BJ (cell line): ENCODE results near the gene TYRO3. TPM values are rescaled to one million over a fixed set of nuclear protein-coding genes. Genes with fewer than 3 reads are reported as not detected.
A peak's percentile ranks its signal among the peaks of the same experiment; 100 is the strongest.

ENCODE experiments used
- CTCF ChIA-PET: fragments of 350-600 bp; formaldehyde crosslinking; extraction: SDS; loops from one replicate; lab custom pipeline; 2021; ENCODE audit warnings: antibody characterized with exemption, inconsistent platforms; lab: Yijun Ruan, JAX
- POLR2A ChIA-PET: fragments of 300-600 bp; sonication (Branson Sonifier 250); formaldehyde crosslinking; extraction: SDS; loops from one replicate; lab custom pipeline; 2021; ENCODE audit warnings: antibody characterized with exemption; lab: Charles Lee
- DNase-seq: peaks from one replicate; pipeline ENCODE4 v3.0.0-alpha.2; 2011; ENCODE audit warnings: low read depth
- H3K27me3 ChIP-seq: 2 replicates; pipeline ENCODE4 v1.6.0; 2011; ENCODE audit warnings: low read length; ENCODE audit not compliant: control insufficient read depth, insufficient read depth
- H3K36me3 ChIP-seq: 2 replicates; pipeline ENCODE4 v1.5.1; 2011; ENCODE audit warnings: low read length; ENCODE audit not compliant: control insufficient read depth, insufficient read depth
- H3K4me3 ChIP-seq: 2 replicates; pipeline ENCODE4 v1.5.1; 2011; ENCODE audit warnings: low read depth, mild to moderate bottlenecking, control low read depth, low read length
- CTCF ChIP-seq: IDR thresholded peaks from 2 replicates; pipeline ENCODE4 v1.5.1; 2011; ENCODE audit warnings: low read depth, mild to moderate bottlenecking, control low read depth, inconsistent platforms, low read length, moderate library complexity; ENCODE audit not compliant: insufficient read depth
- polyA plus RNA-seq: library from polyadenylated mRNA; depleted of rRNA; stranded (reverse); fragments of >200 nt; gene quantifications from 2 replicates; pipeline ENCODE4 v1.2.3, GENCODE V29; 2011

The TYRO3 gene
- polyA plus RNA-seq, 1 experiment: 18.8 TPM

DNA sequence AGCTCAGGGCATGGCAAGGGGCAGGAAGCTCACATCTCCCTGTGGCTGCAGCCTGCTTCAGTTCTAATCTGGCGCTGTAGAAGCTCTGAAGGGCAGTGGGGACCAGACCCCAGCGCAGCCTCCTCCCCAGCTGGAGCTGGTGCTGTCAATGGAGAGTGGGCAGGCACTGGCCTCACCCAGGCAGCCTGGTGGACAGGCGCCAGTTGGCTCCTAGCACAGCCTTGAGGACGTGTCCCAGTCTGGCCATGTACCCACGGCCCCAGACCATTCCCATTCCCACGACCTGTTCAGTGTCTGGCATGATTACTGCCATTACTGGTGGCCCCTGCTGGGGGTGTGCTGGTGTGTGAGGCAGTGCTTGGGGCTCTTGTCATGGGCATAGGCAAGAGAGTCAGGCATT is 16.3 kb downstream of the TYRO3 start:
- CTCF ChIA-PET: interaction anchor here (1.0 to 1.9 kb wide), 2 partner anchors 10 to 28 kb away, joined by 3 to 6 read pairs; no protein-coding TSS in a partner anchor
- H3K36me3 ChIP-seq: peaks cover 5% of the 10 kb centered on the region
- POLR2A ChIA-PET: no interaction called here

GRCh38 chr15:41577863-41578735 is 19.1 kb downstream of the TYRO3 start:
- ChIA-PET CTCF (interaction anchor here (0.7 to 1.5 kb wide), 3 partner anchors 16 to 26 kb away, joined by 3 to 5 read pairs (median 3); partner anchors contain the start of gene TYRO3), POLR2A (no interaction called here)
- no peak for TF ChIP-seq CTCF
- Histone ChIP-seq H3K4me3 (no peak overlapping the region), H3K27me3 (no peaks in the 10 kb centered on the region), H3K36me3 (peaks cover 5% of the 10 kb centered on the region)
- no peak for DNase-seq

More for the DNA sequence above, 16.3 kb downstream of the TYRO3 start:
- H3K4me3 ChIP-seq: no peak overlapping the region
- no peak for DNase-seq
- no peaks in the 10 kb centered on the region for H3K27me3 ChIP-seq
- no peak for TF ChIP-seq CTCF

GRCh38 chr15:41578736-41579383 is 19.8 kb downstream of the TYRO3 start:
- Histone ChIP-seq H3K36me3 (peaks cover 2% of the 10 kb centered on the region), H3K4me3 (no peak overlapping the region), H3K27me3 (no peaks in the 10 kb centered on the region)
- TF ChIP-seq CTCF: no peak
- DNase-seq: no peak
- CTCF ChIA-PET: interaction anchor here (0.9 kb wide), 1 partner anchor 17 kb away, joined by 3 read pairs; no protein-coding TSS in a partner anchor
- POLR2A ChIA-PET: no interaction called here

DNA sequence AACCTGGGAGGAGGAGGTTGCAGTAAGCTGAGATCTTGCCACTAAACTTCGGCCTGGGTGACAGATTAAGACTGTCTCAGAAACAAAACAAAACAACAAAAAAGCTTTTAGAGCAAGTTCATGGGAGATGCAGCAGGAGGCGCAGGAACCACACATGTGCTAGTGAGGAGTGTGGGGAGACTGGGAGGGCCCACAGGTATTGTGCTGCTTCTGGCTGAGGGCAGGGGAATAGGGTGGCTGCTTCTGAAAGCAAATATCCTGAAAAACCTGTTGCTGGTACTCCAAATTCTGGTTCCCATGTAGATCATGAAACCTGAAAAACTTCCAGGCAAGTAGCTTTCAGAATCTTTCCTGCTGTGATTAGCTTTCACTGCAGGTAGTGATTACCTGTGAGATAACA is 22.1 kb downstream of the TYRO3 start:
- no peak for DNase-seq
- CTCF ChIA-PET: interaction anchor here (0.7 to 1.7 kb wide), 5 partner anchors 10 to 145 kb away, joined by 3 to 4 read pairs (median 3); no protein-coding TSS in a partner anchor
- POLR2A ChIA-PET: no interaction called here
- no peak overlapping the region for H3K4me3 ChIP-seq
- H3K27me3 ChIP-seq: no peaks in the 10 kb centered on the region
- TF ChIP-seq CTCF: peak; percentile 10; the same call in 1 of the 2 replicates
- no peaks in the 10 kb centered on the region for H3K36me3 ChIP-seq

- TF ChIP-seq CTCF: no peak
- ChIA-PET CTCF (interaction anchor here (0.5 to 3.5 kb wide), 3 partner anchors 19 to 197 kb away, joined by 3 to 29 read pairs (median 3); no protein-coding TSS in a partner anchor), POLR2A (no interaction called here)
- no peaks in the 10 kb centered on the region for H3K36me3 ChIP-seq
- no peak for DNase-seq
- no peaks in the 10 kb centered on the region for H3K27me3 ChIP-seq
- H3K4me3 ChIP-seq: no peak overlapping the region
These were observed 24.8 kb downstream of the TYRO3 start for GRCh38 chr15:41583795-41584194.
